ENCODE data around the gene ZNF420.

DNA sequence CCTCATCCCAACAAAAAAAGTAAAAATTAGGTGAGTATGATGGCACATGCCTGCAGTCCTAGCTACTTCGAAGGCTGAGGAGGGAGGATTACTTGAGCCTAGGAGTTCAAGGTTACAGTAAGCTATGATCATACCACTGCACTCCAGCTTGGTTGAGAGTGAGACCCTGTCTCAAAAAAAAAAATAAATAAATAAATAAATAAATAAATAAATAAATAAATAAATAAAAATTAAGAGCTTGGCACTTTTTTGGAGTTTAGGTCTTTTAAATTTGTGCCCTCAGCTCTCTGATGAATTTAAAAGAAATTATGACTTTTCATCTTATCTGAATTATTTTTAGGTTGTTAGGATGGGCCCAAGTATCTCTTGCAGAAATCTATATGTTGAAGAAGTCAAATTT lies 8.9 kb downstream of the ZNF420 start:
- TF ChIP-seq, protein P1, sequence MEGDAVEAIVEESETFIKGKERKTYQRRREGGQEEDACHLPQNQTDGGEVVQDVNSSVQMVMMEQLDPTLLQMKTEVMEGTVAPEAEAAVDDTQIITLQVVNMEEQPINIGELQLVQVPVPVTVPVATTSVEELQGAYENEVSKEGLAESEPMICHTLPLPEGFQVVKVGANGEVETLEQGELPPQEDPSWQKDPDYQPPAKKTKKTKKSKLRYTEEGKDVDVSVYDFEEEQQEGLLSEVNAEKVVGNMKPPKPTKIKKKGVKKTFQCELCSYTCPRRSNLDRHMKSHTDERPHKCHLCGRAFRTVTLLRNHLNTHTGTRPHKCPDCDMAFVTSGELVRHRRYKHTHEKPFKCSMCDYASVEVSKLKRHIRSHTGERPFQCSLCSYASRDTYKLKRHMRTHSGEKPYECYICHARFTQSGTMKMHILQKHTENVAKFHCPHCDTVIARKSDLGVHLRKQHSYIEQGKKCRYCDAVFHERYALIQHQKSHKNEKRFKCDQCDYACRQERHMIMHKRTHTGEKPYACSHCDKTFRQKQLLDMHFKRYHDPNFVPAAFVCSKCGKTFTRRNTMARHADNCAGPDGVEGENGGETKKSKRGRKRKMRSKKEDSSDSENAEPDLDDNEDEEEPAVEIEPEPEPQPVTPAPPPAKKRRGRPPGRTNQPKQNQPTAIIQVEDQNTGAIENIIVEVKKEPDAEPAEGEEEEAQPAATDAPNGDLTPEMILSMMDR (IDR thresholded peaks at IDR 0.05) = no peak
- no peak for TF ChIP-seq POLR2A (IDR thresholded peaks at IDR 0.05)
